ENCODE data around the gene IMMT. TPM values are rescaled to one million over a fixed set of nuclear protein-coding genes. Genes with fewer than 3 reads are reported as not detected.

IMMT gene
- total RNA-seq, 2 experiments from 2014 or later: 164 to 168 TPM

DNA sequence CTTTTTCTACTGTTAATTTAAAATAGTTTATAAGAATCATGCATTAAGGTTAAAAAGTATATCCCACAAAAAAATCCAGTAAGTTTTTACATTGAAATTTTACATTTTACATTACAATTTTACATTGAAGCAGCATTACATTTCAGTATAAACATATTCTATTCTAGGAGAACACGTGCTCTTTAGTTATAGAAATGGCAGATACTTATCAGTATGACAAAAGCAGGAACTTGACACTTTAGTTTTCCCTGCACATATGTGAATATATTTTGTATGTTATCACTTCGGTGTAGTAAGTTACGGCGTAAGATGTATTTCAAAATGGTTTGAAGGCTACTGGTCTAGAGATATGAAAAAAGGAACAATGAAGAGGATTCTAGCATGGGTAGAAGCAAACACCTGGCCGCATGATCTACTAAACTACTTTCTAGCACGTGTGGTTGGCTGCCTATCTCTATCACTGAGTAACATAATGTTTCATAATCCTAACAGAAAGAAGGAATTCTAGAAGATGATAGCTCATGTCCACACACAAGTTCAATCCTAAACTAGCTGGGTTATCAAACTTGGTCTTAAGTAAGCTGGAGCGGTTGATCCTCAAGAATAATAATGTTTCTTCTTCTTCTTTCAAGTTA lies 5.4 kb downstream of the IMMT start:
- Mint-ChIP-seq H3K4me1 (ENCODE audit: low read depth) (peaks cover 85% of the 10 kb centered on the region), H3K9me3 (no peaks in the 10 kb centered on the region), H3K27ac (no peak overlapping the region), H3K27me3 (ENCODE audit: low read depth) (no peaks in the 10 kb centered on the region), H3K36me3 (ENCODE audit: low read depth) (peaks cover 28% of the 10 kb centered on the region), H3K4me3 (no peak overlapping the region)
- no peak for DNase-seq
- CTCF ChIA-PET: no interaction called here
- intact Hi-C loops (cut with micrococcal nuclease): loop anchor here (10.0 kb wide), 6 partner anchors 305 to 835 kb away; partner anchors contain the start of genes CHMP3, ELMOD3, RETSAT and RNF103

DNA sequence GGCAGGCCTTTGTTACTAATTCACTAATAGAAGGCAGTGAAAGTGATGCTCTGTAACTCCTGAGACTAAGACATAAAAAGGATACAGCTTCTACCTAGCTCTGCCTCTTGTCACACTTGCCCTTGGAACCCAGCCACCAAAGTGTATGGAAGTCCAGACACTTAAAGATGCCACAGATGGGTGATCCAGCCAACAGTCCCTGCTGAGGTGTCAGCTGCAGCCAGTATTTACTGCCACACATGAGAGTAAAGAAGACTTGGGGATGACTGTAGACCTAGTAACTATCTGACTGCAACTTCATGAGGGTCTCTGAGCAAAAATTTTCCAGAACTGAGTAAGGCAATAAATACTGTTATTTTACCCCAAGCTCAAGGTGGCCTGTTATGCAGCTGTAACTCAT lies 8.8 kb downstream of the IMMT start:
- CTCF ChIA-PET: no interaction called here
- Mint-ChIP-seq H3K27ac (peak overlapping the region; percentile 91), H3K27me3 (ENCODE audit: low read depth) (no peaks in the 10 kb centered on the region), H3K4me3 (no peak overlapping the region), H3K36me3 (ENCODE audit: low read depth) (peaks cover 19% of the 10 kb centered on the region), H3K4me1 (ENCODE audit: low read depth) (peaks cover 76% of the 10 kb centered on the region), H3K9me3 (no peaks in the 10 kb centered on the region)
- DNase-seq: peak; percentile 42
- intact Hi-C loops (cut with micrococcal nuclease): loop anchor here (2.0 kb wide), 1 partner anchor 80 kb away; the partner anchor contains the start of gene PTCD3

DNA sequence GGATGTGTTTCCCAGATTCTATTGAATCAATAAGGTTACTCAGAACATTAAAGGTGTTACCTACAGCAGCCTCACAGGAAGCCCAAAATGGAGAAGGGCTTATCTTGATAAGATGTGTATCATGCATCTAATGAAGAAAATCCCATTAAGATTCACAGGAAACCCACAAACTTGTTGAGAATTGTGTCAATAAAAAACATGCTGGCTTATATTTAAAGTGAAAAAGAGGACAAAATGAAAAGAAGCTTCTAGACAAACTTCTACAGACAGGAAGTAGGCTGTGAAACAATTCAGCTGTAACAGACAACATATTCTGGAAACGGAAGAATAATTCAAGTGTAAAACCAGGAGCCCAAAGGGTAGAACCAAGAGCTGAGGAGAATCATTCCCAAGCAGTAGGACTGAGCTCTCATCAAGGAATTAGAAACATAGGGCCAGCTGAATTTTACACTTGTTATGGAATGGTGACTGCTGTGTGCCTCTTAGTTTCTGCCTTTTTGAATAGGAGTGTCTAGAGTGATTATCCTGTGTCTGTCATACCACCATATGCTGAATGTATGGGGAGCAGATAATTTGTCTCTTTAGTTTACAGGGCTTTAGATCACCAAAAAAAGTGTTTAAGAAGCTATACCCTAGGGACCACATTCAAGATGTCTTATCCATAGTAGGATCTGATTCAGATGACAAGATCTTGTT lies 9.6 kb downstream of the IMMT start:
- Mint-ChIP-seq H3K9me3 (no peaks in the 10 kb centered on the region), H3K36me3 (ENCODE audit: low read depth) (peaks cover 14% of the 10 kb centered on the region), H3K27ac (peak overlapping the region; percentile 91), H3K4me1 (ENCODE audit: low read depth) (peaks cover 70% of the 10 kb centered on the region), H3K27me3 (ENCODE audit: low read depth) (no peaks in the 10 kb centered on the region), H3K4me3 (peak overlapping the region; percentile 28)
- DNase-seq: no peak
- intact Hi-C loops (cut with micrococcal nuclease): loop anchor here (1.0 to 2.0 kb wide), 3 partner anchors 10 to 183 kb away; partner anchors contain the start of genes IMMT and PTCD3
- CTCF ChIA-PET: interaction anchor here (1.2 kb wide), 1 partner anchor 105 kb away, joined by 6 read pairs; no protein-coding TSS in a partner anchor

DNA sequence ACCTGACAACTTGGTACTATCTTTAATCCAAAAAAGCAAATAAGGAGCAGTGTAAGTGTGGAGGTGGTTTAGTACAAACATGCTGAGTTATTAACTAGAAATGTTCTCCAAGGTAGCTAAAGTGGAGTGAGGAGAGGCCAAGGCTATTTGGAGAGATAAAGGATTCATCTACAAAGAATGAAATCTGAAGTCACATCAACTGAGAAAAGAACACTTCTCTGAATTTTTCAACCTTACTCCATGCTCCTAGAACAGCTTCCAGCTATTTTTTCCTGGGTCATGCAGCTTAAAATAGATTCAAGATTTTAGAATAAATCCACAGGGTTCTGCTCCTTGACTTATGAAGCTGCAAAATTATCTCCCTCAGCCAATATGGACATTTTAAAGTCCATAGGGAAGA lies 18.7 kb downstream of the IMMT start:
- Mint-ChIP-seq H3K36me3 (ENCODE audit: low read depth) (peaks cover 32% of the 10 kb centered on the region), H3K4me3 (no peak overlapping the region), H3K9me3 (no peaks in the 10 kb centered on the region), H3K27me3 (ENCODE audit: low read depth) (no peaks in the 10 kb centered on the region), H3K27ac (no peak overlapping the region), H3K4me1 (ENCODE audit: low read depth) (peaks cover 17% of the 10 kb centered on the region)
- DNase-seq: no peak
- intact Hi-C loops (cut with micrococcal nuclease): no loop called here
- CTCF ChIA-PET: no interaction called here

DNA sequence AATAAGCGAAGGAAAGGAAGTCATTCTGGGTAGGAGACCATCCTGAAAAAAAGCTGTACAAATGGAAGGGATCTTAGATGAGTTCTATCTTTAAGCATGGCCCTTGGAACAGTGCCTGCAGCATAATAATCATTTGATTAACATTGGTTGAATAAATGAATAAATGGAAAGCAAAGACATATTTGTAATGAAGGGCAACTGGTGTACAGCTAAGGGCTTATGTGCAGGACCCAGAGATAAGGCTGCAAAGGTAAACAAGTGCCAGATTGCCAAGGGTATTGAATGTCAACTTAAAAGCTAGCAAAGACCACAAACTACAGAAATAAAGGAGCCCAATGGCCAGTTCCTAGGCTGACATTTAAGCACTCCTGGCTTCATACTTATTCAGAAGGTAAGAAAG lies 19.4 kb downstream of the IMMT start:
- H3K27me3 Mint-ChIP-seq (ENCODE audit: low read depth): no peaks in the 10 kb centered on the region
- CTCF ChIA-PET: no interaction called here
- H3K36me3 Mint-ChIP-seq (ENCODE audit: low read depth): peaks cover 36% of the 10 kb centered on the region
- no peak overlapping the region for H3K27ac Mint-ChIP-seq
- intact Hi-C loops (cut with micrococcal nuclease): no loop called here
- H3K4me3 Mint-ChIP-seq: no peak overlapping the region
- DNase-seq: no peak
- H3K4me1 Mint-ChIP-seq (ENCODE audit: low read depth): peaks cover 17% of the 10 kb centered on the region
- H3K9me3 Mint-ChIP-seq: no peaks in the 10 kb centered on the region

DNA sequence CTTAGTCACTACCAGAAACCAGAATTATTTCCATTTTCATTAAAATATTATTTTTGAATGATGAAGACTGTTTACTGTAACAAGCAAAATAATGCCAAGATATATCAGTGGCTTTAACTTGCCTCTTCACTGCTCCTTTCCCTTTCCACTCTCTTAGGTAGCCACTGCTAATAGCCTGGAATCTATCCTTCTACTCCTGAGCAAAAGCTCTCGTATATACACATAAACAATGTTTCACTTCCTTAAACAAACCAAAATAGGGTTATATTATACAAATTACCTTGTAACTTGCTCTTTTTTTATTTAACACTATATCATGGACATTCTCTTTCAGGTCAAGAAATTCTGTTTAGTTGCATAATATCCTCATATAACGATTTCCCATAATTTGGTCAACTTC lies 20.8 kb downstream of the IMMT start:
- Mint-ChIP-seq H3K4me3 (no peak overlapping the region), H3K9me3 (no peaks in the 10 kb centered on the region), H3K36me3 (ENCODE audit: low read depth) (peaks cover 37% of the 10 kb centered on the region), H3K27ac (peak overlapping the region; percentile 39), H3K4me1 (ENCODE audit: low read depth) (peaks cover 17% of the 10 kb centered on the region), H3K27me3 (ENCODE audit: low read depth) (no peaks in the 10 kb centered on the region)
- intact Hi-C loops (cut with micrococcal nuclease): no loop called here
- DNase-seq: no peak
- CTCF ChIA-PET: interaction anchor here (0.6 kb wide), 1 partner anchor 500 kb away, joined by 3 read pairs; no protein-coding TSS in a partner anchor

DNA sequence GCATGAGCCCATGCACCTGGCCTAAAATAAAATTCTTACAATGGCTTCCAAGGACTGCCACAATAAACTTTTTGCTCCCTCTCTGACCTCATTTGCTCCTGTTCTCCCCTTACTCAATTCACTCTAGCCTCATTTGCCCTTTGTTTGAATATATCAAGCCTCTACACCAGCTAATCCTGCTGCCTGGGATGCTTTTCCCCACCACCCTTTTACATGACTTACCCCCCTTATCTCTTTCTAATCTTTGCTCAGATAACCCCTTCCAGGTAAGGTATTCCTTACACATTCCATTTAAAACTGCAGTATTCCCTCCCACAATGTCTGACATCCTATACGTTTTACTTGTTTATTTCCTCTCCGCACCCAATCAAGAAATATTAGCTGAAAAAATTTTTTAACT lies 22.7 kb downstream of the IMMT start:
- H3K4me1 Mint-ChIP-seq (ENCODE audit: low read depth): peaks cover 17% of the 10 kb centered on the region
- H3K27ac Mint-ChIP-seq: no peak overlapping the region
- no peak for DNase-seq
- peaks cover 43% of the 10 kb centered on the region for H3K36me3 Mint-ChIP-seq (ENCODE audit: low read depth)
- no peaks in the 10 kb centered on the region for H3K9me3 Mint-ChIP-seq
- intact Hi-C loops (cut with micrococcal nuclease): no loop called here
- CTCF ChIA-PET: interaction anchor here (0.6 to 1.3 kb wide), 2 partner anchors 137 to 535 kb away, joined by 3 to 10 read pairs; no protein-coding TSS in a partner anchor
- H3K4me3 Mint-ChIP-seq: no peak overlapping the region
- no peaks in the 10 kb centered on the region for H3K27me3 Mint-ChIP-seq (ENCODE audit: low read depth)

DNA sequence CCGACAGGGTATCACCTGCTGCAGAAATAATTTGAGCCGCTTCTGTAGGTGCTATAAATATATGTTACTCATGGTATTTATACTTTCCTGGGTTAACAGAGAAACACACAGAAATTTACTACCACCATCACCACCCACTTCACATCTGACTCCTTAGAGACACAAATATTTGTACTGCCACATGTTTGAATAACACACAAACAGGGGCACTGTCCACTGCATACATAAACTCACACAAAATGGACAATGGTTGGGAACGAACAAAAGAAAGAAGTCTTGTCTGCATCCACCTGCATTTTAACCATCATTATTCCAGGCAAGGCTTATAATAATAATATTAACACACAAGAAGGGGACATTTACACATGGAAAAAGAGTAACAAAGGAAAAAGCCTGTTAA lies 24.0 kb downstream of the IMMT start:
- Mint-ChIP-seq H3K9me3 (no peaks in the 10 kb centered on the region), H3K27me3 (ENCODE audit: low read depth) (no peaks in the 10 kb centered on the region), H3K27ac (no peak overlapping the region), H3K4me3 (no peak overlapping the region), H3K4me1 (ENCODE audit: low read depth) (peaks cover 14% of the 10 kb centered on the region), H3K36me3 (ENCODE audit: low read depth) (peaks cover 44% of the 10 kb centered on the region)
- intact Hi-C loops (cut with micrococcal nuclease): no loop called here
- DNase-seq: no peak
- CTCF ChIA-PET: no interaction called here

DNA sequence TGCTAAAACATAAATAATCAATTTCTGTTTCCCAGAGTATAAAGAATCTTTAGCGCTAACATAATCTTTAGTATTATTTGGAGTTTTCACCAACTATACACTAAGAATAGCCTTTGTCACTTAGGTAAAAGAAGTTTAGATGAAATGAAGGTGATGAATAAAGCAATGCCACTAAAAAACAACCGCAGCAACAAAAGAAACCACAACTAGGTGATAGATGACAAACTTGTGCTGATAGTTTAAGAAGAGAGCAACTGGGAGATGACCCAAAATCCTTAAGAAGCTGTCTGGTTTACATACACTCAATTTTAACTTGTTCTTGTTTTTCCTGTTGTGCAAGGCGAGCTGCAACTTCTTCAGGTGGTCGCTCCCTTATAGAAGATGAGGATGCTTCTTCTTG lies 24.8 kb downstream of the IMMT start:
- Mint-ChIP-seq H3K36me3 (ENCODE audit: low read depth) (peaks cover 40% of the 10 kb centered on the region), H3K4me3 (no peak overlapping the region), H3K27ac (no peak overlapping the region), H3K9me3 (no peaks in the 10 kb centered on the region), H3K4me1 (ENCODE audit: low read depth) (peaks cover 7% of the 10 kb centered on the region), H3K27me3 (ENCODE audit: low read depth) (no peaks in the 10 kb centered on the region)
- DNase-seq: no peak
- intact Hi-C loops (cut with micrococcal nuclease): no loop called here
- CTCF ChIA-PET: interaction anchor here (0.6 kb wide), 1 partner anchor 14 kb away, joined by 3 read pairs; no protein-coding TSS in a partner anchor

DNA sequence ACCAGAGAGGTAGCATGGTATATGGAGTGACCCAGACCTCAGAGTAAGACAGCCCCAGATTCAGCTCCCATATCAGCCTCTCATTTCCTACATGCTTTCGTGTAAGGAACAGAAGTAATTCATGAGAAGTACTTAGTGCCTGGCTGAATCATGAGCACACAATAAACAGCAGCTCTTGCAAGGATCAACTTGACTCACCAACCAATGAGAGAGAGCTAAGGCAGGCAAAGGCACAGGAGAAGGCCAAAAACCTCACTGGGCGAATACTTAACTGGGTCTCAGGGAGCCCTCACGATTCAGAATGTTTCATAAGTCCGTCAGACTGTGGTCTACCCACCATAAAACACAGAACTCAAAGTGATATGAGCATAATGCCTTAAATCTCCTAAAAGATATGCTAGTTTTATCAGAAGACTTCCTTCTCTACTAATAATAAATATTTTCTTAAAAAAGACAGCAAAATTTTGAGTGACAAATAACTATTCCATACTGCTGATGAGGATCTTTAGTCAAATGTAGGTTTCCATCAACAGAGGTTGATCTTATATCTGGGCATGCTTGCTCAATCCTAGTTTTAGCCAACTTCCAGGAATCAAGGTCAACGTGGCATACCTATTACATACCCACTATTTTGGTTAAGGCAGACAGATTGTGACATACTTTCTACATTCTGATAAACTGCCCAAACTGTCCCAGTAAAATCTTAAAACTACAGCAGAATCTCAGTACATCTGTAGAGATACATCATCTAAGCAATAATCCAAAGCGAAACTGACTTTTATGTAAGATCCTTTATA lies 34.9 kb downstream of the IMMT start:
- CTCF ChIA-PET: interaction anchor here (0.9 to 1.0 kb wide), 2 partner anchors 9 to 208 kb away, joined by 3 to 4 read pairs; no protein-coding TSS in a partner anchor
- Mint-ChIP-seq H3K27ac (no peak overlapping the region), H3K4me3 (no peak overlapping the region), H3K9me3 (no peaks in the 10 kb centered on the region), H3K27me3 (ENCODE audit: low read depth) (no peaks in the 10 kb centered on the region), H3K4me1 (ENCODE audit: low read depth) (no peaks in the 10 kb centered on the region), H3K36me3 (ENCODE audit: low read depth) (peaks cover 35% of the 10 kb centered on the region)
- no peak for DNase-seq
- intact Hi-C loops (cut with micrococcal nuclease): no loop called here

DNA sequence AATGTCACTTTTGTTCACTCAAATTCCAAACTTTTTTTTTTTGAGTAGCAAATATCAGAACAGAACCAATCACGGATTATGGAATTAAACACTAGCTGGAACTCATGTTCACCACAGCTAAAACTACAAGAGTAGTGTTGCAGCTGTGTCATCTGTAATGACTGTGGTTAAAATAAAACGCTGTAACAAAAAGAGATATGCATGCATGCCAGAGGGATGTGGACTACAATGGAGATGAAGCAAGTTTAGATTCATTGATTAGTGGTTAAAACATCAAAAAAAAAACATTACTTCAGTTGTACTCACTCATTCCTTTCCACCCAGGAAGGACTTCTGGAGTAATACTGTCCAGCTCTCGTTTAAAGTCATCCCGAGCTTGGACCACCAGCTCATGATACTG lies 37.0 kb downstream of the IMMT start:
- no peaks in the 10 kb centered on the region for H3K27me3 Mint-ChIP-seq (ENCODE audit: low read depth)
- intact Hi-C loops (cut with micrococcal nuclease): no loop called here
- peaks cover 30% of the 10 kb centered on the region for H3K36me3 Mint-ChIP-seq (ENCODE audit: low read depth)

DNA sequence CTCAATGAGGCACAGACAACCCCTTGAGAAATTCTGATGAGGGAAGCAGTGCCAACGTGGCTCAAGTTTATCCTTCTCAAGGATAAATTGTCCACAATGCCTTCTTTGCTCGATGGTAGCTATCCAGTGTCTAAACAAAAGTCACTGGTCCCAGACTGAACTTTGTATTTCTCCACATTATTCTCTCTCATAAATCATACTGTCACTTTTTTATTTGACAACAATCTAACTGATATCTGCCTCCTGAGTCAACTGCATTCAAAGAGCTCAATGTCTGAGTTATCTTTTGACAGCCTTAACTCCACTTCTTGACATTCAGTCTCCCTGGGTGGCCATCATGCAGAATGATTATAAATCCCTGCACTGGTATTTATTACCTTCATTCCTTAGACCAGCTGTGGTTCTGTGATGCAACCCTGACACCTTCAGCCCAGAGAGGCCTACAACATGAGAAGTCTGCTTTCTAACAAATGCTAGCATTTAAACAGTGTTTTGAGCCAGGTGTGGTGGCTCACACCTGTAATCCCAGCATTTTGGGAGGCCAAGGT lies 38.2 kb downstream of the IMMT start:
- no peaks in the 10 kb centered on the region for H3K27me3 Mint-ChIP-seq (ENCODE audit: low read depth)
- CTCF ChIA-PET: interaction anchor here (0.7 kb wide), 1 partner anchor 78 kb away, joined by 4 read pairs; no protein-coding TSS in a partner anchor
- no peak overlapping the region for H3K4me3 Mint-ChIP-seq
- peaks cover 2% of the 10 kb centered on the region for H3K4me1 Mint-ChIP-seq (ENCODE audit: low read depth)
- H3K27ac Mint-ChIP-seq: no peak overlapping the region
- intact Hi-C loops (cut with micrococcal nuclease): no loop called here
- H3K9me3 Mint-ChIP-seq: no peaks in the 10 kb centered on the region
- H3K36me3 Mint-ChIP-seq (ENCODE audit: low read depth): peaks cover 29% of the 10 kb centered on the region
- DNase-seq: no peak

More for the DNA sequence above, 37.0 kb downstream of the IMMT start:
- Mint-ChIP-seq H3K4me1 (ENCODE audit: low read depth) (peaks cover 2% of the 10 kb centered on the region), H3K27ac (no peak overlapping the region), H3K4me3 (no peak overlapping the region), H3K9me3 (no peaks in the 10 kb centered on the region)
- CTCF ChIA-PET: interaction anchor here (0.6 to 1.4 kb wide), 2 partner anchors 11 to 114 kb away, joined by 3 to 5 read pairs; no protein-coding TSS in a partner anchor
- no peak for DNase-seq

Data from activated naive CD4-positive, alpha-beta T cell treated with anti-CD3 and anti-CD28 coated beads for 36 hours (primary cell).